PC-9 (cell line): Measurements from ENCODE around the gene OR10J5. TPM values are rescaled to one million over a fixed set of nuclear protein-coding genes. Genes with fewer than 3 reads are reported as not detected.

Experiments used
- BruUV-seq: library from RNA; stranded (reverse); fragments of 400-500 nt; replicated peaks from 2 replicates; lab custom pipeline; 2021; lab: Mats Ljungman, UMichigan
- CTCF ChIA-PET: fragments of 300-600 bp; sonication (Branson Sonifier 250); formaldehyde crosslinking; loops from one replicate; lab custom pipeline; 2022; ENCODE audit warnings: antibody characterized with exemption; lab: Charles Lee
- POLR2A ChIA-PET: fragments of 300-600 bp; sonication (Branson Sonifier 250); formaldehyde crosslinking; loops from one replicate; lab custom pipeline; 2022; ENCODE audit warnings: antibody characterized with exemption; ENCODE audit not compliant: unreplicated experiment; lab: Charles Lee
- DNase-seq, 2 experiments: peaks; one replicate each; pipeline versions ENCODE4 v3.0.0 to v3.0.0-alpha.2; 2015 to 2022; ENCODE audit warnings: mixed read lengths in 1 of 2
- H2AFZ ChIP-seq: fragments of 200-600 bp; sonication (generic); 2 replicates; pipeline ENCODE4 v1.8.1; 2017; ENCODE audit warnings: antibody characterized with exemption
- H3F3A ChIP-seq: fragments of 200-600 bp; sonication (generic); 2 replicates; pipeline ENCODE4 v1.8.1; 2017; ENCODE audit warnings: antibody characterized with exemption, mild to moderate bottlenecking, low read depth; ENCODE audit not compliant: insufficient read depth
- H3K27ac ChIP-seq: fragments of 200-600 bp; sonication (generic); 2 replicates; pipeline ENCODE4 v1.6.1; 2016; ENCODE audit warnings: mixed run types
- H3K27me3 ChIP-seq: fragments of 200-600 bp; sonication (generic); 2 replicates; pipeline ENCODE4 v1.6.1; 2016; ENCODE audit warnings: low read depth, mixed run types; ENCODE audit not compliant: insufficient read depth
- H3K36me3 ChIP-seq: fragments of 200-600 bp; sonication (generic); 2 replicates; pipeline ENCODE4 v1.6.1; 2016; ENCODE audit warnings: low read depth, mixed run types
- H3K4me1 ChIP-seq: fragments of 200-600 bp; sonication (generic); replicated peaks from 2 replicates; pipeline ENCODE4 v1.6.1; 2016; ENCODE audit warnings: mixed run types; ENCODE audit not compliant: insufficient read depth
- H3K4me2 ChIP-seq: fragments of 200-600 bp; sonication (generic); 2 replicates; pipeline ENCODE4 v1.6.1; 2017; ENCODE audit warnings: mixed run types
- H3K4me3 ChIP-seq: fragments of 200-600 bp; sonication (generic); 2 replicates; pipeline ENCODE4 v1.6.1; 2016; ENCODE audit warnings: mixed run types
- H3K79me2 ChIP-seq: fragments of 200-600 bp; sonication (generic); 2 replicates; pipeline ENCODE4 v1.6.1; 2017; ENCODE audit warnings: low read depth, mixed run types
- H3K9me2 ChIP-seq: fragments of 200-600 bp; sonication (generic); 2 replicates; pipeline ENCODE4 v1.8.1; 2017; ENCODE audit warnings: mild to moderate bottlenecking; ENCODE audit not compliant: insufficient read depth
- H3K9me3 ChIP-seq: fragments of 200-600 bp; sonication (generic); 2 replicates; pipeline ENCODE4 v1.8.1; 2016; ENCODE audit warnings: low read depth; ENCODE audit not compliant: insufficient read depth
- H4K20me1 ChIP-seq: fragments of 200-600 bp; sonication (generic); 2 replicates; pipeline ENCODE4 v1.8.1; 2017; ENCODE audit not compliant: insufficient read depth
- CTCF ChIP-seq: fragments of 200-600 bp; sonication (generic); conservative IDR thresholded peaks from 2 replicates; pipeline ENCODE4 v1.6.1; 2017; ENCODE audit warnings: mixed run types, antibody characterized with exemption, mild to moderate bottlenecking, moderate library complexity
- EZH2 ChIP-seq: fragments of 200-600 bp; sonication (generic); IDR thresholded peaks from 2 replicates; pipeline ENCODE4 v1.8.0; 2017; ENCODE audit warnings: antibody characterized with exemption, low read depth
- intact Hi-C: fragments of 100-400 bp; cut with micrococcal nuclease; formaldehyde crosslinking; loops from one replicate; pipeline ENCODE4 v1.10.0; 2022; ENCODE audit not compliant: unreplicated experiment
- total RNA-seq: library from RNA; stranded (reverse); gene quantifications from 2 replicates; pipeline ENCODE4 v1.2.3, GENCODE V29; 2021

OR10J5 gene
- total RNA-seq, 1 experiment from 2014 or later, result not detected

GRCh38 chr1:159560599-159560998 is 24.8 kb upstream of the OR10J5 start:
- POLR2A ChIA-PET, result no interaction called here
- Histone ChIP-seq H3F3A (no peaks in the 10 kb centered on the region), H3K36me3 (no peaks in the 10 kb centered on the region), H3K79me2 (no peaks in the 10 kb centered on the region), H2AFZ (no peak overlapping the region), H3K4me1 (no peaks in the 10 kb centered on the region), H3K9me3 (no peaks in the 10 kb centered on the region), H3K4me3 (no peak overlapping the region), H4K20me1 (no peaks in the 10 kb centered on the region), H3K27me3 (no peaks in the 10 kb centered on the region; the same call in 1 of the 2 replicates), H3K27ac (no peak overlapping the region), H3K4me2 (no peak overlapping the region), H3K9me2 (no peaks in the 10 kb centered on the region)
- CTCF ChIA-PET, result no interaction called here
- TF ChIP-seq EZH2, result no peak
- intact Hi-C loops, result no loop called here
- BruUV-seq, result no TSS peak
- no peak for DNase-seq

DNA sequence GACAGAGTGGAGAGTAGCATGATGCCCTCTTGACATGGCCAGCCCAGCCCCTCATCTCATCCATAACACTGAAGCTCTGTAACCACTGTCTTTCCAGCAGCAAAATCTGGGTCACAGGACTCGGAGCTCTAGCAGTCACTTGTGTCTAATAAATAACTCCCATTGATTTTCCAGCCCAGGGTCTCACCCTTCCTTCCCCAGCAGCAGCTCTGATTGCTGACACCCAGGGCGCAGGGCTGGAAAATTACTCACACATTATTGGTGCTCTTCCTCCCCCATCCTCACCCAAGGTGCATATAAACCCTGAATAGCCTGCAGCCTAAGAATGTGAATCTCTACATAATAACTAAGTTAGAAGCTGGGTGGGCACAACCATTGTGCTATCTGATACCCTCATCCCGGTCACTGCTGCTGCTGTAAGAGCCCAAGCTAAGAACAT is 21.1 kb upstream of the OR10J5 start:
- Histone ChIP-seq H3K4me2 (no peak overlapping the region), H3K27ac (no peak overlapping the region), H3K9me2 (no peaks in the 10 kb centered on the region), H3K79me2 (no peaks in the 10 kb centered on the region), H3F3A (no peaks in the 10 kb centered on the region), H4K20me1 (no peaks in the 10 kb centered on the region), H3K36me3 (no peaks in the 10 kb centered on the region), H3K4me1 (no peaks in the 10 kb centered on the region), H2AFZ (no peak overlapping the region), H3K4me3 (no peak overlapping the region), H3K9me3 (no peaks in the 10 kb centered on the region), H3K27me3 (no peaks in the 10 kb centered on the region; the same call in 1 of the 2 replicates)
- POLR2A ChIA-PET, result no interaction called here
- no TSS peak for BruUV-seq
- CTCF ChIA-PET, result no interaction called here
- TF ChIP-seq CTCF (no peak), EZH2 (no peak)
- intact Hi-C loops, result no loop called here
- no peak for DNase-seq

- Histone ChIP-seq H3K27me3 (no peaks in the 10 kb centered on the region; the same call in 1 of the 2 replicates), H3K4me3 (no peak overlapping the region), H3K4me1 (no peaks in the 10 kb centered on the region), H3F3A (no peaks in the 10 kb centered on the region), H3K9me2 (no peaks in the 10 kb centered on the region), H4K20me1 (no peaks in the 10 kb centered on the region), H2AFZ (no peak overlapping the region), H3K36me3 (no peaks in the 10 kb centered on the region), H3K9me3 (no peaks in the 10 kb centered on the region), H3K79me2 (no peaks in the 10 kb centered on the region), H3K4me2 (no peak overlapping the region), H3K27ac (no peak overlapping the region)
- ChIA-PET POLR2A (no interaction called here), CTCF (no interaction called here)
- TF ChIP-seq CTCF (no peak), EZH2 (no peak)
- intact Hi-C loops, result no loop called here
- DNase-seq, result no peak
- no TSS peak for BruUV-seq
Measured at GRCh38 chr1:159554696-159555095, 18.9 kb upstream of the OR10J5 start.

- DNase-seq, result no peak
- H3K4me2 ChIP-seq, result no peak overlapping the region
- no peaks in the 10 kb centered on the region for H3F3A ChIP-seq
- intact Hi-C loops, result no loop called here
- H3K27ac ChIP-seq, result no peak overlapping the region
- TF ChIP-seq EZH2 (no peak), CTCF (no peak)
- POLR2A ChIA-PET, result no interaction called here
- no peaks in the 10 kb centered on the region for H3K79me2 ChIP-seq
- CTCF ChIA-PET, result no interaction called here
- H3K4me3 ChIP-seq, result no peak overlapping the region
- H3K9me2 ChIP-seq, result no peaks in the 10 kb centered on the region
- no peaks in the 10 kb centered on the region; the same call in 1 of the 2 replicates for H3K27me3 ChIP-seq
- no TSS peak for BruUV-seq
- no peaks in the 10 kb centered on the region for H4K20me1 ChIP-seq
- no peaks in the 10 kb centered on the region for H3K36me3 ChIP-seq
- H2AFZ ChIP-seq, result no peak overlapping the region
- no peaks in the 10 kb centered on the region for H3K4me1 ChIP-seq
- no peaks in the 10 kb centered on the region for H3K9me3 ChIP-seq
Measured at GRCh38 chr1:159554261-159554660, 18.5 kb upstream of the OR10J5 start.
